MM.1S (cell line): ENCODE data around the gene DCAF8L2.

Experiments
- DNase-seq: peaks from one replicate; pipeline ENCODE4 v3.0.0-alpha.2; 2015
- H2AFZ ChIP-seq: fragments of 300-600 bp; sonication (generic); 2 replicates; pipeline ENCODE4 v1.6.0; 2016; ENCODE audit warnings: antibody characterized with exemption, low read length
- H3F3A ChIP-seq: fragments of 300-600 bp; sonication (generic); 2 replicates; pipeline ENCODE4 v1.6.1; 2016; ENCODE audit warnings: mild to moderate bottlenecking, antibody characterized with exemption, low read length, moderate library complexity, mixed read lengths; ENCODE audit not compliant: insufficient read depth
- H3K27ac ChIP-seq: fragments of 300-600 bp; sonication (generic); 2 replicates; pipeline ENCODE4 v1.5.1; 2016; ENCODE audit warnings: mild to moderate bottlenecking, low read length
- H3K27me3 ChIP-seq: fragments of 300-600 bp; sonication (generic); replicated peaks from 2 replicates; pipeline ENCODE4 v1.6.0; 2016; ENCODE audit warnings: low read length; ENCODE audit not compliant: insufficient read depth
- H3K36me3 ChIP-seq: fragments of 300-600 bp; sonication (generic); replicated peaks from 2 replicates; pipeline ENCODE4 v1.6.1; 2016; ENCODE audit warnings: mild to moderate bottlenecking, low read length, mixed read lengths; ENCODE audit not compliant: insufficient read depth
- H3K4me1 ChIP-seq: fragments of 300-600 bp; sonication (generic); 2 replicates; pipeline ENCODE4 v1.6.1; 2016; ENCODE audit warnings: low read length, mixed read lengths
- H3K4me2 ChIP-seq: fragments of 300-600 bp; sonication (generic); 2 replicates; pipeline ENCODE4 v1.6.0; 2016; ENCODE audit warnings: low read depth, low read length
- H3K4me3 ChIP-seq: fragments of 300-600 bp; sonication (generic); 2 replicates; pipeline ENCODE4 v1.5.1; 2016; ENCODE audit warnings: low read length, mixed read lengths
- H3K79me2 ChIP-seq: fragments of 300-600 bp; sonication (generic); 2 replicates; pipeline ENCODE4 v1.6.1; 2016; ENCODE audit warnings: mixed run types, low read length, mixed read lengths
- H3K9ac ChIP-seq: fragments of 300-600 bp; sonication (generic); 2 replicates; pipeline ENCODE4 v1.6.1; 2016; ENCODE audit warnings: low read length, mixed read lengths
- H3K9me2 ChIP-seq: fragments of 300-600 bp; sonication (generic); replicated peaks from 2 replicates; pipeline ENCODE4 v1.6.1; 2016; ENCODE audit warnings: mild to moderate bottlenecking, low read length, mixed read lengths; ENCODE audit not compliant: insufficient read depth
- H3K9me3 ChIP-seq: fragments of 300-600 bp; sonication (generic); replicated peaks from 2 replicates; pipeline ENCODE4 v1.6.1; 2016; ENCODE audit warnings: mild to moderate bottlenecking, low read length, mixed read lengths; ENCODE audit not compliant: insufficient read depth
- H4K20me1 ChIP-seq: fragments of 300-600 bp; sonication (generic); 2 replicates; pipeline ENCODE4 v1.6.1; 2016; ENCODE audit warnings: mild to moderate bottlenecking, low read length, moderate library complexity, mixed read lengths; ENCODE audit not compliant: insufficient read depth
- EZH2 ChIP-seq: fragments of 300-600 bp; sonication (generic); optimal IDR thresholded peaks from 2 replicates; pipeline ENCODE3; 2017; ENCODE audit warnings: low read depth, mild to moderate bottlenecking, antibody characterized with exemption, low read length, mixed read lengths
- EZH2phosphoT487 ChIP-seq: fragments of 300-600 bp; sonication (generic); IDR thresholded peaks from 2 replicates; pipeline ENCODE4 v1.6.1; 2018; ENCODE audit warnings: antibody characterized with exemption, low read length
- TF ChIP-seq, protein P1 (sequence below): fragments of 300-600 bp; sonication (generic); IDR thresholded peaks from 2 replicates; pipeline ENCODE4 v1.5.1; 2016; ENCODE audit warnings: antibody characterized with exemption, low read length, mixed read lengths

The DCAF8L2 gene

DNA sequence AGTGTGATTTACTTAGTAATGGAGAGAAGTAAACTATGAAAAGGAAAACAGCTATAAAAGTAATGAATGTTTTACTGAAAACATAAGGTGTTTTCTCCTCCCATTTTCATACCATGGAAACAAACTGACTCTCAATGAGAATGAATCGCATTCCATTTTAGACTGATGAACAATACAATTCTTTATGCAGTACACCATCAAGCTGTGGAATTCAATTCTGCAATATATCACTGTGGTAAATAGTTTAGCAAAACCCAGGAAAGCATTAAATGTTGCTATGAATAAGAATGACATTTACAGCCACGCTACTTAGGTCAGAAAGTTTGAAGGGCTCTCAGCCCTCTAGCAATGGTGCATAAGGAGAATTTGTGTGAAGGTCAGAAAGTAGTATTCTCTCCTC, 7.4 kb downstream of the DCAF8L2 start:
- no peak for DNase-seq
- no peak overlapping the region for H3K4me2 ChIP-seq
- H3K79me2 ChIP-seq: no peaks in the 10 kb centered on the region
- H3K9me2 ChIP-seq: no peaks in the 10 kb centered on the region
- H3K9me3 ChIP-seq: no peaks in the 10 kb centered on the region
- no peak overlapping the region for H3K9ac ChIP-seq
- no peaks in the 10 kb centered on the region for H3K36me3 ChIP-seq
- no peaks in the 10 kb centered on the region for H3K4me1 ChIP-seq
- no peak overlapping the region for H3K4me3 ChIP-seq
- no peaks in the 10 kb centered on the region for H4K20me1 ChIP-seq
- no peak overlapping the region for H2AFZ ChIP-seq
- TF ChIP-seq, protein P1, sequence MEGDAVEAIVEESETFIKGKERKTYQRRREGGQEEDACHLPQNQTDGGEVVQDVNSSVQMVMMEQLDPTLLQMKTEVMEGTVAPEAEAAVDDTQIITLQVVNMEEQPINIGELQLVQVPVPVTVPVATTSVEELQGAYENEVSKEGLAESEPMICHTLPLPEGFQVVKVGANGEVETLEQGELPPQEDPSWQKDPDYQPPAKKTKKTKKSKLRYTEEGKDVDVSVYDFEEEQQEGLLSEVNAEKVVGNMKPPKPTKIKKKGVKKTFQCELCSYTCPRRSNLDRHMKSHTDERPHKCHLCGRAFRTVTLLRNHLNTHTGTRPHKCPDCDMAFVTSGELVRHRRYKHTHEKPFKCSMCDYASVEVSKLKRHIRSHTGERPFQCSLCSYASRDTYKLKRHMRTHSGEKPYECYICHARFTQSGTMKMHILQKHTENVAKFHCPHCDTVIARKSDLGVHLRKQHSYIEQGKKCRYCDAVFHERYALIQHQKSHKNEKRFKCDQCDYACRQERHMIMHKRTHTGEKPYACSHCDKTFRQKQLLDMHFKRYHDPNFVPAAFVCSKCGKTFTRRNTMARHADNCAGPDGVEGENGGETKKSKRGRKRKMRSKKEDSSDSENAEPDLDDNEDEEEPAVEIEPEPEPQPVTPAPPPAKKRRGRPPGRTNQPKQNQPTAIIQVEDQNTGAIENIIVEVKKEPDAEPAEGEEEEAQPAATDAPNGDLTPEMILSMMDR: no peak
- TF ChIP-seq EZH2 (no peak), EZH2phosphoT487 (no peak)
- no peaks in the 10 kb centered on the region for H3F3A ChIP-seq
- H3K27me3 ChIP-seq: no peaks in the 10 kb centered on the region
- H3K27ac ChIP-seq: no peak overlapping the region

DNA sequence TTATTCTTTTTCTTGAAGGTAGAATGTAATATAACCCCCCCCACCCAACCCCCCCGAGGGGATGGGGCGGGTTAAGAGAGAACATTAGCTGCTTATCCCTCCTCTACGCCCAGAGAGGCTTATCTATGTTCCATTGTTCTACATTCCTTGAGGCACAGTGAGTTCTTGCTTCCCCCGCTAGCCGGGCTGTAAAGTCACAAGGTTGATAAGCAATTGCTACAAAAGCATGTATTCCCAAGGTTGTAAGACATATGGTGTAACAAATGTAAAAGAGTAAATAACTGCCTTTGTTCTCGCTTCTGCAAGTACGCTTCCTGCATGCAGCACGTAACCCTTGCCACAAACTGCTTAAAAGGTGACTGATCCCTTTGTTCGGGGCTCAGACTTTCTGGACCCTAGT, 8.2 kb downstream of the DCAF8L2 start:
- Histone ChIP-seq H2AFZ (no peak overlapping the region), H3K79me2 (no peaks in the 10 kb centered on the region), H3K9me2 (no peaks in the 10 kb centered on the region), H3K4me2 (no peak overlapping the region), H3K27ac (no peak overlapping the region), H3K9ac (no peak overlapping the region), H3K9me3 (no peaks in the 10 kb centered on the region), H3K27me3 (no peaks in the 10 kb centered on the region), H3K4me1 (no peaks in the 10 kb centered on the region), H3F3A (no peaks in the 10 kb centered on the region), H3K4me3 (no peak overlapping the region), H3K36me3 (no peaks in the 10 kb centered on the region), H4K20me1 (no peaks in the 10 kb centered on the region)
- TF ChIP-seq, protein P1: no peak
- no peak for TF ChIP-seq EZH2
- TF ChIP-seq EZH2phosphoT487: no peak
- DNase-seq: no peak

DNA sequence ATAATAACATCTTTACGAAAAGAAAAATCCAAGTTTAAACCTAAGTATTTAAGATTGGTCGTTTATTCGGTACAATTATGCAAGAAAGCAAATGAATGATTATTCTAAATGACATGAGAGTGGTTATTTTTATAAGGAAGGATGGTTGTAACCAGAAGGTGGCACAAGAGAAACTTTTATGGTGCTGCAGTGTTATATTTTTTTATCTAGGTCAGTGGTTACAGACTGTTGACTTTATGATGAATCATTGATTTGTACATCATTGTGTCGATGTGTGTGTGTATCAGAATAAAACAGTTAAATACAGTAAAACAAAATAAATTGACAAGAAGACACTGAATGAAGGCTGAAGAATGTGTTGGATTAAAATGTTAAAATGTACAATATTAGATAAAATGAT, 9.8 kb downstream of the DCAF8L2 start:
- Histone ChIP-seq H3K4me2 (no peak overlapping the region), H2AFZ (no peak overlapping the region), H3K27ac (no peak overlapping the region), H4K20me1 (no peaks in the 10 kb centered on the region), H3K9ac (no peak overlapping the region), H3K9me3 (no peaks in the 10 kb centered on the region), H3K79me2 (no peaks in the 10 kb centered on the region), H3K36me3 (no peaks in the 10 kb centered on the region), H3F3A (no peaks in the 10 kb centered on the region), H3K4me3 (no peak overlapping the region), H3K27me3 (no peaks in the 10 kb centered on the region), H3K4me1 (no peaks in the 10 kb centered on the region), H3K9me2 (no peaks in the 10 kb centered on the region)
- DNase-seq: no peak
- TF ChIP-seq, protein P1: no peak
- TF ChIP-seq EZH2phosphoT487 (no peak), EZH2 (no peak)
